ENCODE measurements around the gene CAV3. TPM values are rescaled to one million over a fixed set of nuclear protein-coding genes. Genes with fewer than 3 reads are reported as not detected.

The CAV3 gene
- total RNA-seq, 3 donors from 2014 or later = not detected

GRCh38 chr3:8769088-8769822, 35.7 kb downstream of the CAV3 start, which contains the start of gene OXTR:
TSS of gene OXTR (minus strand) at chr3:8769613. CDS start at chr3:8768187, 1,426 bp downstream.
- Histone ChIP-seq H3K4me1 (peaks cover 0 to 13% of the 10 kb centered on the region in 2 donors), H3K36me3 (no peaks in the 10 kb centered on the region), H3K27ac (peak within 1 kb of the TSS; percentile 66 to 80), H3K27me3 (peaks cover 5 to 42% of the 10 kb centered on the region in 2 donors), H3K9me3 (no peaks in the 10 kb centered on the region), H3K4me3 (peak within 1 kb of the TSS; percentile 8 to 75 (median 59))
- peak in 1 of 2 donors; percentile 68 for DNase-seq (ENCODE audit: low spot score in 2 of 2)
- TF ChIP-seq POLR2AphosphoS5 (IDR thresholded peaks at IDR 0.05) (peak in 1 of 3 donors; percentile 20), CTCF (IDR thresholded peaks at IDR 0.05) (peak; percentile 94 to 96 (median 95)), POLR2A (IDR thresholded peaks at IDR 0.05) (no peak)
- intact Hi-C loops (cut with DNase I; ENCODE audit: low total_unique reads) = no loop called here

DNA sequence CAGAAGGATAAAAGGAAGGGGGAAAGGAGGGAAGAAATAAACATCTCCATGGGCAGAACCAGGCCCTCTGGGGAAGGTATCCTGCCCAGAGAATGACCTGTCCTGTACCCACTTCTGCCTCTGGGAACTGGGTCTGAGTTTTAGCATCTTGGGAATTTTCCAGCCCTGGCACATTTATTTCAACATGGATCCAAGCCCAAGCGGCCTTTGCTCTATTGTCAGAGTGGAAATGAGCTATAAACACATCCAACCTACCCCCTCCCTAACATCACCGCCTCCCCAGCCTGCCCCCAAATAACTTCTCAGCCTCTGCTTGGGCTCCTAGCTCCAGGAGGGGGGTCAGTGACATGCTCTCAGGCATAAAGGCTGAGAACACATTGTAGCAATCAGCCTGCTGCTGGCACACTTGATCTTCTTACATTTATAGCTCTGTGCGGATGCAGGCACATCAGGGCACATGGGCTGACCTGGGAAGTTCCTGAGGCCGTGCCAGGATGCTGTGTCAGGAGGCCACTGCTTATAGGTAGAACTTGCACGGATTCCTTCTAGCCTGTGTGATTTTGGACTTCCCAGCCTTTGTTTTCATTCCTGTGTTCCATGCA, 40.4 kb downstream of the CAV3 start:
- DNase-seq (ENCODE audit: low spot score in 2 of 2) = peak in 1 of 2 donors; percentile 89
- peak overlapping the region; percentile 79 to 87 for H3K27ac ChIP-seq
- no peak overlapping the region for H3K4me3 ChIP-seq
- H3K4me1 ChIP-seq = peaks cover 0 to 3% of the 10 kb centered on the region in 2 donors
- TF ChIP-seq POLR2AphosphoS5 (IDR thresholded peaks at IDR 0.05) (peak in 2 of 3 donors; percentile 36 to 39), POLR2A (IDR thresholded peaks at IDR 0.05) (no peak), CTCF (IDR thresholded peaks at IDR 0.05) (no peak)
- no peaks in the 10 kb centered on the region for H3K36me3 ChIP-seq
- intact Hi-C loops (cut with DNase I; ENCODE audit: low total_unique reads) = no loop called here
- no peaks in the 10 kb centered on the region for H3K9me3 ChIP-seq
- H3K27me3 ChIP-seq = peaks cover 3 to 9% of the 10 kb centered on the region in 2 donors

DNA sequence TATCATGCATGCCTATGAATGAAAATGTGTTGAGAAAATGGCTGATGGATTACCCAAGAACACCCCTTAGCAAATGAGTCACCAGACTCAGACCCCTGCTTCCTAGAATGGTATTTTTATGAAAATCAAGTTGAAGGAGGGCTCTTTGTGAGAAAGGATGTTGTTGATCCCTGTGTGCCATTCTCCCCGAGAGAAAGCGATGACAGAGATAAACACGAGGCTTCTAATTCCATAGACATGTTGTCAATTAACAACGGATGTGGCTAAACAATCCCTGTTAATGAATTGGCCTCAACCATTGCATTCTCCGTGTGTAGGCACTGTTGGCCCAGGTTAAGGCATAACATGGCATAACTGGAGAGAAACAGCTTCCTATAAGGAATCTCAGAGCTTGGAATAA, 41.6 kb downstream of the CAV3 start:
- no peak overlapping the region for H3K4me3 ChIP-seq
- intact Hi-C loops (cut with DNase I; ENCODE audit: low total_unique reads) = no loop called here
- TF ChIP-seq CTCF (IDR thresholded peaks at IDR 0.05) (no peak), POLR2A (IDR thresholded peaks at IDR 0.05) (no peak), POLR2AphosphoS5 (IDR thresholded peaks at IDR 0.05) (no peak)
- no peaks in the 10 kb centered on the region for H3K4me1 ChIP-seq
- peak overlapping the region; percentile 79 to 87 for H3K27ac ChIP-seq
- H3K36me3 ChIP-seq = no peaks in the 10 kb centered on the region
- no peaks in the 10 kb centered on the region for H3K9me3 ChIP-seq
- DNase-seq (ENCODE audit: low spot score in 2 of 2) = no peak
- H3K27me3 ChIP-seq = no peaks in the 10 kb centered on the region

GRCh38 chr3:8775602-8776001, 42.0 kb downstream of the CAV3 start:
- TF ChIP-seq POLR2AphosphoS5 (IDR thresholded peaks at IDR 0.05) = no peak
- no peak for TF ChIP-seq CTCF (IDR thresholded peaks at IDR 0.05)
- TF ChIP-seq POLR2A (IDR thresholded peaks at IDR 0.05) = no peak
- Histone ChIP-seq H3K4me1 (no peaks in the 10 kb centered on the region), H3K27me3 (no peaks in the 10 kb centered on the region), H3K9me3 (no peaks in the 10 kb centered on the region), H3K36me3 (no peaks in the 10 kb centered on the region), H3K27ac (peak overlapping the region; percentile 79 to 87), H3K4me3 (peak overlapping the region in 1 of 3 donors; percentile 11)
- no peak for DNase-seq (ENCODE audit: low spot score in 2 of 2)
- intact Hi-C loops (cut with DNase I; ENCODE audit: low total_unique reads) = no loop called here

- TF ChIP-seq POLR2A (IDR thresholded peaks at IDR 0.05) (no peak), CTCF (IDR thresholded peaks at IDR 0.05) (no peak), POLR2AphosphoS5 (IDR thresholded peaks at IDR 0.05) (no peak)
Observed at GRCh38 chr3:8776406-8776805, 42.8 kb downstream of the CAV3 start.

More at GRCh38 chr3:8776406-8776805, 42.8 kb downstream of the CAV3 start:
- peak in 1 of 2 donors; percentile 76 for DNase-seq (ENCODE audit: low spot score in 2 of 2)
- Histone ChIP-seq H3K27ac (peak overlapping the region; percentile 79 to 87), H3K9me3 (no peaks in the 10 kb centered on the region), H3K36me3 (no peaks in the 10 kb centered on the region), H3K4me1 (no peaks in the 10 kb centered on the region), H3K27me3 (no peaks in the 10 kb centered on the region), H3K4me3 (no peak overlapping the region)
- intact Hi-C loops (cut with DNase I; ENCODE audit: low total_unique reads) = no loop called here

Measured in breast epithelium (tissue), 4 donors.